ENCODE results near the gene RRP1. TPM values are rescaled to one million over a fixed set of nuclear protein-coding genes. Genes with fewer than 3 reads are reported as not detected.

Gene RRP1
- total RNA-seq, 1 experiment from 2014 or later, result 76.4 TPM

GRCh38 chr21:43846430-43846829 lies 57.1 kb downstream of the RRP1 start:
- no peak overlapping the region for H2AFZ ChIP-seq (ENCODE audit: low read length)
- DNase-seq (no peak), ATAC-seq (no peak)
- no TSS peak for BruUV-seq (replicated peaks)
- no peaks in the 10 kb centered on the region for H3K4me1 ChIP-seq (ENCODE audit: insufficient read depth, low read length)
- ChIA-PET CTCF (no interaction called here), POLR2A (ENCODE audit: unreplicated experiment) (no interaction called here)
- H3K9me3 ChIP-seq (ENCODE audit: low read length), result no peaks in the 10 kb centered on the region
- no peak overlapping the region for H3K9ac ChIP-seq (ENCODE audit: low read length)
- H3K79me2 ChIP-seq (ENCODE audit: low read length), result no peaks in the 10 kb centered on the region
- no peaks in the 10 kb centered on the region for H3K9me2 ChIP-seq (replicated peaks; ENCODE audit: low read length)
- H3K27ac ChIP-seq (ENCODE audit: low read length), result no peak overlapping the region
- H3F3A ChIP-seq (ENCODE audit: low read length, unreplicated experiment), result no peaks in the 10 kb centered on the region
- H4K20me1 ChIP-seq (ENCODE audit: low read length), result no peaks in the 10 kb centered on the region
- TF ChIP-seq EZH2phosphoT487 (IDR thresholded peaks at IDR 0.05; ENCODE audit: borderline replicate concordance, low read length) (no peak), CTCF (conservative IDR thresholded peaks at IDR 0.05; ENCODE audit: low read depth, low read length) (no peak), EZH2 (IDR thresholded peaks at IDR 0.05; ENCODE audit: low read length, unreplicated experiment) (no peak)
- H3K27me3 ChIP-seq (ENCODE audit: low read length), result no peaks in the 10 kb centered on the region
- H3K4me2 ChIP-seq (ENCODE audit: low read length), result no peak overlapping the region
- intact Hi-C loops (cut with micrococcal nuclease), result no loop called here
- no peak overlapping the region for H3K4me3 ChIP-seq (ENCODE audit: low read length)
- H3K36me3 ChIP-seq (ENCODE audit: low read depth, low read length), result no peaks in the 10 kb centered on the region

GRCh38 chr21:43847301-43847700 lies 57.9 kb downstream of the RRP1 start:
- intact Hi-C loops (cut with micrococcal nuclease), result no loop called here
- Histone ChIP-seq H4K20me1 (ENCODE audit: low read length) (no peaks in the 10 kb centered on the region), H3K9me2 (replicated peaks; ENCODE audit: low read length) (no peaks in the 10 kb centered on the region), H3F3A (ENCODE audit: low read length, unreplicated experiment) (no peaks in the 10 kb centered on the region), H3K4me1 (ENCODE audit: insufficient read depth, low read length) (no peaks in the 10 kb centered on the region), H3K36me3 (ENCODE audit: low read depth, low read length) (no peaks in the 10 kb centered on the region), H3K4me2 (ENCODE audit: low read length) (no peak overlapping the region), H3K27me3 (ENCODE audit: low read length) (no peaks in the 10 kb centered on the region), H3K79me2 (ENCODE audit: low read length) (no peaks in the 10 kb centered on the region), H3K9ac (ENCODE audit: low read length) (no peak overlapping the region), H3K4me3 (ENCODE audit: low read length) (no peak overlapping the region), H2AFZ (ENCODE audit: low read length) (no peak overlapping the region), H3K27ac (ENCODE audit: low read length) (no peak overlapping the region), H3K9me3 (ENCODE audit: low read length) (no peaks in the 10 kb centered on the region)
- BruUV-seq (replicated peaks), result no TSS peak
- DNase-seq (no peak), ATAC-seq (no peak)
- CTCF ChIA-PET, result no interaction called here
- TF ChIP-seq EZH2 (IDR thresholded peaks at IDR 0.05; ENCODE audit: low read length, unreplicated experiment) (no peak), CTCF (conservative IDR thresholded peaks at IDR 0.05; ENCODE audit: low read depth, low read length) (no peak), EZH2phosphoT487 (IDR thresholded peaks at IDR 0.05; ENCODE audit: borderline replicate concordance, low read length) (no peak)
- POLR2A ChIA-PET (ENCODE audit: unreplicated experiment), result no interaction called here

- Histone ChIP-seq H3F3A (ENCODE audit: low read length, unreplicated experiment) (no peaks in the 10 kb centered on the region), H3K9me3 (ENCODE audit: low read length) (no peaks in the 10 kb centered on the region), H2AFZ (ENCODE audit: low read length) (no peak overlapping the region), H3K4me3 (ENCODE audit: low read length) (no peak overlapping the region), H3K27ac (ENCODE audit: low read length) (no peak overlapping the region), H4K20me1 (ENCODE audit: low read length) (no peaks in the 10 kb centered on the region), H3K79me2 (ENCODE audit: low read length) (no peaks in the 10 kb centered on the region), H3K9ac (ENCODE audit: low read length) (no peak overlapping the region), H3K9me2 (replicated peaks; ENCODE audit: low read length) (no peaks in the 10 kb centered on the region), H3K4me1 (ENCODE audit: insufficient read depth, low read length) (no peaks in the 10 kb centered on the region), H3K27me3 (ENCODE audit: low read length) (no peaks in the 10 kb centered on the region), H3K36me3 (ENCODE audit: low read depth, low read length) (no peaks in the 10 kb centered on the region), H3K4me2 (ENCODE audit: low read length) (no peak overlapping the region)
- DNase-seq (no peak), ATAC-seq (no peak)
- TF ChIP-seq CTCF (conservative IDR thresholded peaks at IDR 0.05; ENCODE audit: low read depth, low read length) (no peak), EZH2 (IDR thresholded peaks at IDR 0.05; ENCODE audit: low read length, unreplicated experiment) (no peak), EZH2phosphoT487 (IDR thresholded peaks at IDR 0.05; ENCODE audit: borderline replicate concordance, low read length) (no peak)
- CTCF ChIA-PET, result no interaction called here
- no TSS peak for BruUV-seq (replicated peaks)
- POLR2A ChIA-PET (ENCODE audit: unreplicated experiment), result no interaction called here
- intact Hi-C loops (cut with micrococcal nuclease), result no loop called here
Measured at GRCh38 chr21:43848771-43849170, 59.4 kb downstream of the RRP1 start.
